HepG2 (cell line): ENCODE data around the gene SPON2. TPM values are rescaled to one million over a fixed set of nuclear protein-coding genes. Genes with fewer than 3 reads are reported as not detected.

Source experiments
- ESRRA ChIP-seq: sonication (generic); formaldehyde crosslinking; IDR thresholded peaks from 2 replicates; pipeline ENCODE4 v1.5.1; 2020; ENCODE audit warnings: mild to moderate bottlenecking, low read depth, missing genetic modification reagents
- HIVEP1 ChIP-seq: sonication (generic); formaldehyde crosslinking; IDR thresholded peaks from 2 replicates; pipeline ENCODE4 v1.4.0; 2020; ENCODE audit warnings: mild to moderate bottlenecking, missing genetic modification reagents
- IKZF5 ChIP-seq: IDR thresholded peaks from 2 replicates; pipeline ENCODE4 v1.6.1; 2018; ENCODE audit warnings: missing genetic modification reagents, mild to moderate bottlenecking, missing compliant biosample characterization
- IRF9 ChIP-seq: sonication (generic); formaldehyde crosslinking; IDR thresholded peaks from 2 replicates; pipeline ENCODE4 v1.8.0; 2022; ENCODE audit warnings: missing genetic modification reagents, mild to moderate bottlenecking, borderline replicate concordance
- NCOA1 ChIP-seq: sonication (generic); formaldehyde crosslinking; IDR thresholded peaks from 2 replicates; pipeline ENCODE4 v1.9.0; 2021; ENCODE audit warnings: missing genetic modification reagents
- ONECUT2 ChIP-seq: sonication (generic); formaldehyde crosslinking; IDR thresholded peaks from 2 replicates; pipeline ENCODE4 v1.4.0; 2020; ENCODE audit warnings: missing genetic modification reagents
- RORA ChIP-seq: sonication (generic); formaldehyde crosslinking; IDR thresholded peaks from 2 replicates; pipeline ENCODE4 v1.5.0; 2020; ENCODE audit warnings: mild to moderate bottlenecking, missing genetic modification reagents, moderate library complexity
- SATB2 ChIP-seq: sonication (generic); formaldehyde crosslinking; IDR thresholded peaks from 2 replicates; pipeline ENCODE4 v1.5.0; 2020; ENCODE audit warnings: missing genetic modification reagents
- SMAD9 ChIP-seq: sonication (generic); formaldehyde crosslinking; IDR thresholded peaks from 2 replicates; pipeline ENCODE4 v1.5.1; 2020; ENCODE audit warnings: mild to moderate bottlenecking, missing genetic modification reagents
- ZBTB38 ChIP-seq: sonication (generic); formaldehyde crosslinking; IDR thresholded peaks from 2 replicates; pipeline ENCODE4 v1.5.1; 2020; ENCODE audit warnings: mild to moderate bottlenecking, missing genetic modification reagents
- ZNF75D ChIP-seq: sonication (generic); formaldehyde crosslinking; IDR thresholded peaks from 2 replicates; pipeline ENCODE4 v1.8.1; 2023; ENCODE audit warnings: missing genetic modification reagents, mild to moderate bottlenecking, borderline replicate concordance
- ZNF770 ChIP-seq: sonication (generic); formaldehyde crosslinking; IDR thresholded peaks from 2 replicates; pipeline ENCODE4 v1.5.0; 2020; ENCODE audit warnings: mild to moderate bottlenecking, missing genetic modification reagents
- polyA plus RNA-seq, 8 experiments: library from polyadenylated mRNA; depleted of rRNA in 3 of 8; stranded (reverse) in 7 of 8; unstranded in 1 of 8; fragments of >200 nt; fragmentation: Illumina TruSeq in 4 of 8; extraction: Trizol in 4 of 8; gene quantifications; 2 replicates each; pipeline versions ENCODE4 v1.2.1 to v1.2.3, GENCODE V29; 2011 to 2016; ENCODE audit warnings: low read depth in 4 of 8, missing spikeins in 1 of 8, mixed read lengths in 1 of 8; ENCODE audit not compliant: insufficient read depth in 1 of 8
- total RNA-seq, 5 experiments: library from RNA; depleted of rRNA; stranded (reverse); fragments of >200 nt; fragmentation: Illumina TruSeq; extraction: Trizol; gene quantifications; 2 replicates each; pipeline ENCODE4 v1.2.3, GENCODE V29; 2016; ENCODE audit warnings: low read depth in 1 of 5
- TF ChIP-seq, protein P1 (sequence below): sonication (generic); formaldehyde crosslinking; IDR thresholded peaks from 2 replicates; pipeline ENCODE4 v1.4.0; 2020; ENCODE audit warnings: missing genetic modification reagents
- TF ChIP-seq, protein P2 (sequence below): sonication (generic); formaldehyde crosslinking; IDR thresholded peaks from 2 replicates; pipeline ENCODE4 v1.5.0; 2020; ENCODE audit warnings: mild to moderate bottlenecking, missing genetic modification reagents, borderline replicate concordance

Gene SPON2
- total and polyA plus RNA-seq, 2 of the 13 experiments (the other 11 are each of a cell fraction or from before 2014, with no cell fraction given): 17.4 to 55.2 TPM

DNA sequence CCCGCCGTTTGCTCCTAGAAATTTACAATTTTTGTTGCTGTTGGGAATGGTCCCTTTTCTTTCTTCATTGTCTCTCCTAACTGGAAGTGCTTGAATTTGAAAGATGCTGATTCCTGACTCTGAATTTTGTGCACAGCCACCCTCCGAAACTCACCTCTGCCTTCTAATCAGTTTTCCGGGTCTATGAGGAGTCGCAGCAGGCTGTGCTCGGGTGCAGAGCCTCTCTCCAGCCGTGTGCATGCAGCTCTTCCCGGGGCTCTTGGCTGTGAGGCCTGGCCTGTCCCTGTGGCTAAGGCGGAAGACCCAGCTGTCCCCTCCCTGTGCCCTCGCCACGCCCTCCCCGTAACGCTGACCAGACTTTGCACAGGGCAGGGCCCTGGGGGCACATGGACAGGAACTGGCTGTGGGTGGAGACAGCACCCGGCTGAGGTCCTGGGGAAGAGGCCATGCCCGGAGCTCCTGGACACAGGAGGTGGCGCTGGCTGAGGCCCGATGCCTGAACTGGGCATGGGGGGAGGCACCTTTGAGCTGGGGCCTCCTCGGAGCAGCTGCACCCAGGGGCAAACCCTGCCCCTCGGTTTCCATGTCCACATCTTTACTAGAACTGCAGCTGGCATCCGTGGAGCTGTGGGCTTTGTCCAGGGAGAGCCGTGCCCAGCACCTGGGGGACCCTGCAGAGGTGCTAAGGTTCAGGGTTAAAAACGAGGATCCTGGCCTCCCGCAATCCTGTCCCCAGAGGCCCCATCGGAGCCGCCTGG, 32.6 kb upstream of the SPON2 start (continued):
- TF ChIP-seq ZNF770 (CRISPR knock-in tag) (no peak; the same call in 1 of the 2 replicates), NCOA1 (no peak; the same call in 1 of the 2 replicates), ESRRA (CRISPR knock-in tag) (peak; percentile 92), SATB2 (CRISPR knock-in tag) (no peak; the same call in 1 of the 2 replicates), ZNF75D (CRISPR knock-in tag) (no peak), IRF9 (CRISPR knock-in tag) (0 out of 2 replicates have a peak, but pooled peaks have one; percentile 17), RORA (no peak), ZBTB38 (CRISPR knock-in tag) (peak; percentile 91), IKZF5 (CRISPR knock-in tag) (peak; percentile 91), ONECUT2 (CRISPR knock-in tag) (no peak), HIVEP1 (CRISPR knock-in tag) (peak; percentile 91), SMAD9 (CRISPR knock-in tag) (no peak; the same call in 1 of the 2 replicates)
- TF ChIP-seq, protein P1, sequence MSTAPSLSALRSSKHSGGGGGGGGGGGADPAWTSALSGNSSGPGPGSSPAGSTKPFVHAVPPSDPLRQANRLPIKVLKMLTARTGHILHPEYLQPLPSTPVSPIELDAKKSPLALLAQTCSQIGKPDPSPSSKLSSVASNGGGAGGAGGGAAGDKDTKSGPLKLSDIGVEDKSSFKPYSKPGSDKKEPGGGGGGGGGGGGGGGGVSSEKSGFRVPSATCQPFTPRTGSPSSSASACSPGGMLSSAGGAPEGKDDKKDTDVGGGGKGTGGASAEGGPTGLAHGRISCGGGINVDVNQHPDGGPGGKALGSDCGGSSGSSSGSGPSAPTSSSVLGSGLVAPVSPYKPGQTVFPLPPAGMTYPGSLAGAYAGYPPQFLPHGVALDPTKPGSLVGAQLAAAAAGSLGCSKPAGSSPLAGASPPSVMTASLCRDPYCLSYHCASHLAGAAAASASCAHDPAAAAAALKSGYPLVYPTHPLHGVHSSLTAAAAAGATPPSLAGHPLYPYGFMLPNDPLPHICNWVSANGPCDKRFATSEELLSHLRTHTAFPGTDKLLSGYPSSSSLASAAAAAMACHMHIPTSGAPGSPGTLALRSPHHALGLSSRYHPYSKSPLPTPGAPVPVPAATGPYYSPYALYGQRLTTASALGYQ (CRISPR knock-in tag): peak; percentile 24; the same call in 1 of the 2 replicates
- TF ChIP-seq, protein P2, sequence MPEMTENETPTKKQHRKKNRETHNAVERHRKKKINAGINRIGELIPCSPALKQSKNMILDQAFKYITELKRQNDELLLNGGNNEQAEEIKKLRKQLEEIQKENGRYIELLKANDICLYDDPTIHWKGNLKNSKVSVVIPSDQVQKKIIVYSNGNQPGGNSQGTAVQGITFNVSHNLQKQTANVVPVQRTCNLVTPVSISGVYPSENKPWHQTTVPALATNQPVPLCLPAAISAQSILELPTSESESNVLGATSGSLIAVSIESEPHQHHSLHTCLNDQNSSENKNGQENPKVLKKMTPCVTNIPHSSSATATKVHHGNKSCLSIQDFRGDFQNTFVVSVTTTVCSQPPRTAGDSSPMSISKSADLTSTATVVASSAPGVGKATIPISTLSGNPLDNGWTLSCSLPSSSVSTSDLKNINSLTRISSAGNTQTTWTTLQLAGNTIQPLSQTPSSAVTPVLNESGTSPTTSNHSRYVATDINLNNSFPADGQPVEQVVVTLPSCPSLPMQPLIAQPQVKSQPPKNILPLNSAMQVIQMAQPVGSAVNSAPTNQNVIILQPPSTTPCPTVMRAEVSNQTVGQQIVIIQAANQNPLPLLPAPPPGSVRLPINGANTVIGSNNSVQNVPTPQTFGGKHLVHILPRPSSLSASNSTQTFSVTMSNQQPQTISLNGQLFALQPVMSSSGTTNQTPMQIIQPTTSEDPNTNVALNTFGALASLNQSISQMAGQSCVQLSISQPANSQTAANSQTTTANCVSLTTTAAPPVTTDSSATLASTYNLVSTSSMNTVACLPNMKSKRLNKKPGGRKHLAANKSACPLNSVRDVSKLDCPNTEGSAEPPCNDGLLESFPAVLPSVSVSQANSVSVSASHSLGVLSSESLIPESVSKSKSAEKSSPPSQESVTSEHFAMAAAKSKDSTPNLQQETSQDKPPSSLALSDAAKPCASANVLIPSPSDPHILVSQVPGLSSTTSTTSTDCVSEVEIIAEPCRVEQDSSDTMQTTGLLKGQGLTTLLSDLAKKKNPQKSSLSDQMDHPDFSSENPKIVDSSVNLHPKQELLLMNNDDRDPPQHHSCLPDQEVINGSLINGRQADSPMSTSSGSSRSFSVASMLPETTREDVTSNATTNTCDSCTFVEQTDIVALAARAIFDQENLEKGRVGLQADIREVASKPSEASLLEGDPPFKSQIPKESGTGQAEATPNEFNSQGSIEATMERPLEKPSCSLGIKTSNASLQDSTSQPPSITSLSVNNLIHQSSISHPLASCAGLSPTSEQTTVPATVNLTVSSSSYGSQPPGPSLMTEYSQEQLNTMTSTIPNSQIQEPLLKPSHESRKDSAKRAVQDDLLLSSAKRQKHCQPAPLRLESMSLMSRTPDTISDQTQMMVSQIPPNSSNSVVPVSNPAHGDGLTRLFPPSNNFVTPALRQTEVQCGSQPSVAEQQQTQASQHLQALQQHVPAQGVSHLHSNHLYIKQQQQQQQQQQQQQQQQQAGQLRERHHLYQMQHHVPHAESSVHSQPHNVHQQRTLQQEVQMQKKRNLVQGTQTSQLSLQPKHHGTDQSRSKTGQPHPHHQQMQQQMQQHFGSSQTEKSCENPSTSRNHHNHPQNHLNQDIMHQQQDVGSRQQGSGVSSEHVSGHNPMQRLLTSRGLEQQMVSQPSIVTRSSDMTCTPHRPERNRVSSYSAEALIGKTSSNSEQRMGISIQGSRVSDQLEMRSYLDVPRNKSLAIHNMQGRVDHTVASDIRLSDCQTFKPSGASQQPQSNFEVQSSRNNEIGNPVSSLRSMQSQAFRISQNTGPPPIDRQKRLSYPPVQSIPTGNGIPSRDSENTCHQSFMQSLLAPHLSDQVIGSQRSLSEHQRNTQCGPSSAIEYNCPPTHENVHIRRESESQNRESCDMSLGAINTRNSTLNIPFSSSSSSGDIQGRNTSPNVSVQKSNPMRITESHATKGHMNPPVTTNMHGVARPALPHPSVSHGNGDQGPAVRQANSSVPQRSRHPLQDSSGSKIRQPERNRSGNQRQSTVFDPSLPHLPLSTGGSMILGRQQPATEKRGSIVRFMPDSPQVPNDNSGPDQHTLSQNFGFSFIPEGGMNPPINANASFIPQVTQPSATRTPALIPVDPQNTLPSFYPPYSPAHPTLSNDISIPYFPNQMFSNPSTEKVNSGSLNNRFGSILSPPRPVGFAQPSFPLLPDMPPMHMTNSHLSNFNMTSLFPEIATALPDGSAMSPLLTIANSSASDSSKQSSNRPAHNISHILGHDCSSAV: no peak
